ENCODE data around the gene RDH12. TPM values are rescaled to one million over a fixed set of nuclear protein-coding genes. Genes with fewer than 3 reads are reported as not detected.

Gene RDH12
- total RNA-seq, 1 donor from 2014 or later: not detected

DNA sequence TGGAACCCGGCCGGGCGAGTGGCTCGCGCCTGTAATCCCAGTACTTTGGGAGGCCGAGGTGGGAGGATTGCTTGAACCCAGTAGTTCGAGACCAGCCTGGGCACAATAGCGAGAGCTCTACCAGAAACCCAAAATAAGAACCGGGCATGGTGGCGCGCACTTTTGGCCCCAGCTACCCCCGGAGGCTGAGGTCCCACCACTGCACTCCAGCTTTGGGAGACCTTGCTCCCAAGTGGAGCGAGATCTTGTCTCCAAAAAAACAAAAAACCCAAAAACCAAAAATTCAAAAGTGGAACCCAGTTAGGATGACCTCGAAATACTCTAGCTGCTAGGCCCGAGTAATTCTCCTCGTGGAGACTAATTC, 26.5 kb upstream of the RDH12 start:
- Mint-ChIP-seq H3K27me3 (ENCODE audit: low read depth) (no peaks in the 10 kb centered on the region), H3K36me3 (ENCODE audit: low read depth) (peaks cover 3% of the 10 kb centered on the region), H3K4me3 (peak overlapping the region; percentile 95), H3K4me1 (peaks cover 26% of the 10 kb centered on the region), H3K9me3 (no peaks in the 10 kb centered on the region), H3K27ac (ENCODE audit: unreplicated experiment) (peak overlapping the region; percentile 96)
- DNase-seq (ENCODE audit: low read depth, low spot score): no peak
- TF ChIP-seq, protein P1, sequence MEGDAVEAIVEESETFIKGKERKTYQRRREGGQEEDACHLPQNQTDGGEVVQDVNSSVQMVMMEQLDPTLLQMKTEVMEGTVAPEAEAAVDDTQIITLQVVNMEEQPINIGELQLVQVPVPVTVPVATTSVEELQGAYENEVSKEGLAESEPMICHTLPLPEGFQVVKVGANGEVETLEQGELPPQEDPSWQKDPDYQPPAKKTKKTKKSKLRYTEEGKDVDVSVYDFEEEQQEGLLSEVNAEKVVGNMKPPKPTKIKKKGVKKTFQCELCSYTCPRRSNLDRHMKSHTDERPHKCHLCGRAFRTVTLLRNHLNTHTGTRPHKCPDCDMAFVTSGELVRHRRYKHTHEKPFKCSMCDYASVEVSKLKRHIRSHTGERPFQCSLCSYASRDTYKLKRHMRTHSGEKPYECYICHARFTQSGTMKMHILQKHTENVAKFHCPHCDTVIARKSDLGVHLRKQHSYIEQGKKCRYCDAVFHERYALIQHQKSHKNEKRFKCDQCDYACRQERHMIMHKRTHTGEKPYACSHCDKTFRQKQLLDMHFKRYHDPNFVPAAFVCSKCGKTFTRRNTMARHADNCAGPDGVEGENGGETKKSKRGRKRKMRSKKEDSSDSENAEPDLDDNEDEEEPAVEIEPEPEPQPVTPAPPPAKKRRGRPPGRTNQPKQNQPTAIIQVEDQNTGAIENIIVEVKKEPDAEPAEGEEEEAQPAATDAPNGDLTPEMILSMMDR (conservative IDR thresholded peaks at IDR 0.05): no peak

DNA sequence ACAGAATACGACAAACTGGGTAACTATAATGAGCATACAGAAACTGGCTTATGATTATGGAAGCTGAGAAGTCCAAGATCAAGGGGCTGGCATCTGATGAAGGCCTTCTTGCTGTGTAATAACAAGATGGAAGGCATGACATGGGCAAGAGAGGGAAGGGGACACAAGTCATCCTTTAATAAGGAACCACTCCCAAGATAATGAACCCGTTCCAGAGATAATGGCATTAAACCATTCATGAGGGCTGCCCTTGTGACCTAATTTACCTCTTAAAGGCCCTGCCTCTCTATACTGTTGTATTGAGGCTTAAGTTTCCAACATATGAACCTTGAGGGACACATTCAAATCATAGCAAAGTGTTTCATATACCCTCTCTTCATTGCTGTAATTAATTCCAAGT, 22.7 kb upstream of the RDH12 start:
- H3K27ac Mint-ChIP-seq (ENCODE audit: unreplicated experiment): no peak overlapping the region
- peaks cover 13% of the 10 kb centered on the region for H3K36me3 Mint-ChIP-seq (ENCODE audit: low read depth)
- peaks cover 9% of the 10 kb centered on the region for H3K4me1 Mint-ChIP-seq
- H3K9me3 Mint-ChIP-seq: no peaks in the 10 kb centered on the region
- no peak for DNase-seq (ENCODE audit: low read depth, low spot score)
- H3K4me3 Mint-ChIP-seq: no peak overlapping the region
- TF ChIP-seq, protein P1 (conservative IDR thresholded peaks at IDR 0.05): no peak
- no peaks in the 10 kb centered on the region for H3K27me3 Mint-ChIP-seq (ENCODE audit: low read depth)

DNA sequence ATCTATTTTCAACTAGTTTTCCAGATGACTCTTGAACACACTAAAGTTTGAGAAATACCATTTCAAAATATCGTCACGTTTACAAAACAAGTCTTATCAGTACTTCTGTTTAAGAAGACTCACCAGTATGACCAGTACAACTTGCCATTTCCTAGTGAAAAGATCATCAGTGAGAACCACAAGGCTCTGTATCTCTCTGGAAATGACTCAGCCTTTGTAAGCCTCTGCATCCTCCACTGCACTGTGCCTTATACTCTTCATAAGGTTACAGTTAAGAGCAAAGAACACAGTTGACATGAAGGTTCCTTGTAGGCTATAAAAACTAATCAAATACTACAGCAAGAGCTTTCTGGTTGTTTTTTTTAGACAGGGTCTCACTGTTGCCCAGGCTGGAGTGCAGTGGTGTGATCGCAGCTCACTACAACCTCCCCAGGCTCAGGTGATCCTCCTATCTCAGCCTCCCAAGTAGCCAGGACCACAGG, 21.5 kb upstream of the RDH12 start:
- Mint-ChIP-seq H3K4me3 (no peak overlapping the region), H3K4me1 (peaks cover 6% of the 10 kb centered on the region), H3K36me3 (ENCODE audit: low read depth) (peaks cover 19% of the 10 kb centered on the region), H3K9me3 (no peaks in the 10 kb centered on the region), H3K27ac (ENCODE audit: unreplicated experiment) (no peak overlapping the region), H3K27me3 (ENCODE audit: low read depth) (no peaks in the 10 kb centered on the region)
- DNase-seq (ENCODE audit: low read depth, low spot score): no peak
- TF ChIP-seq, protein P1 (conservative IDR thresholded peaks at IDR 0.05): no peak

DNA sequence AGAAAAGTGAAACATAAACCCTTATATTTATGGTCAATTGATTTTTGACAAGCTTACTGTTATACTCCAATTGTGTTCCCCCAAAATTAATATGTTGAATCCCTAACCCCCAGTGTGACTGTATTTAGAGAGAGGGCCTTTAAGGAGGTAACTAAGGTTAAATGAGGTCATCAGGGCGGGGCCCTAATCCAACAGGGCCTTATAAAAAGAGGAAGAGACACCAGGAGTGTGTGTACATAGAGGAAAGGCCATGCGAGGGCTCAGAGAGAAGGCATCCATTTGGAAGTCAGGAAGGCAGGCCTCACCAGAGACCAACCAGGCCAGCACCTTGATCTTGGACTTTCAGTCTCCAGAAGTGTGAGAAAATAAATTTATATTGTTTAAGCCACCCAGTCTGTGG, 20.7 kb upstream of the RDH12 start:
- Mint-ChIP-seq H3K27me3 (ENCODE audit: low read depth) (no peaks in the 10 kb centered on the region), H3K36me3 (ENCODE audit: low read depth) (peaks cover 22% of the 10 kb centered on the region), H3K27ac (ENCODE audit: unreplicated experiment) (peak overlapping the region; percentile 47), H3K9me3 (no peaks in the 10 kb centered on the region), H3K4me3 (no peak overlapping the region), H3K4me1 (no peaks in the 10 kb centered on the region)
- DNase-seq (ENCODE audit: low read depth, low spot score): no peak
- TF ChIP-seq, protein P1 (conservative IDR thresholded peaks at IDR 0.05): no peak

DNA sequence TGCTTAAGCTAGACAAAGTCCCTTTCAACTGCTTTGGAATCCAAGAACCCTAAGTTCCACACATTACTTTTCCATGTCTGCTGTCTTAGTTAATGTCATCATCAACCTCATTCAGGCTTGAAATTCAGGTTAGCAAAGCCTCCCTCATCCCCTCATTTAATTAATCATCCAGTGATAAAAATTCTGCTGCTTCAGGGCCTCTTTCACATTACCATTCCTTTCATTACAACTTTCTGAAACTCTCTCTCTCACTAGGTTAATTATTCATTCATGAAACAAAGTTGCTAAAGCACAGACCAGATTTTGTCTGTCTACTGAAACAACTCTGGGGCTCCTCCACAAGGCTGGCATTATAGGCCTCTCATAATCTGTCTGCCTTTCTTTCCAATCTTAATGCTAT, 17.8 kb upstream of the RDH12 start:
- no peak overlapping the region for H3K27ac Mint-ChIP-seq (ENCODE audit: unreplicated experiment)
- H3K27me3 Mint-ChIP-seq (ENCODE audit: low read depth): no peaks in the 10 kb centered on the region
- H3K9me3 Mint-ChIP-seq: no peaks in the 10 kb centered on the region
- no peak for DNase-seq (ENCODE audit: low read depth, low spot score)
- no peak overlapping the region for H3K4me3 Mint-ChIP-seq
- H3K36me3 Mint-ChIP-seq (ENCODE audit: low read depth): peaks cover 26% of the 10 kb centered on the region
- TF ChIP-seq, protein P1 (conservative IDR thresholded peaks at IDR 0.05): no peak
- H3K4me1 Mint-ChIP-seq: no peaks in the 10 kb centered on the region

DNA sequence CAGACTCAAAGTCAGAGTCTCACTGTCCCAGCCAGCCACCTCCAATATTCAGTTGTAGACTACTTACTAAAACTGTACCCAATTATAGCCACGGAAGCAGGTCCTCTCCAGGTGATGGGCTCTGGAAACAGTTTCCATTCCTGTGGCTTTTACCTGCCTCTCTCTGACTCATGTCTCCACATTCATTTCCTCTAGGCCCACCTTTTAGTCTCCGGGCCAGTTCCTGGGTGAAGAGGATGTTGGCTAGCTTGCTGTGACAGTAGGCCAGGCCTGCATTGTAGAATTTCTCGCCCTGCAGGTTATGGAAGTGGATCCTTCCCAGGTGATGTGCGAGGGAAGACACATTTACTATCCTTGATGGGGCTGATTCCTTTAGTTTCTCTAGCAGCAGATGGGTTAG, 11.7 kb upstream of the RDH12 start:
- no peak overlapping the region for H3K4me3 Mint-ChIP-seq
- DNase-seq (ENCODE audit: low read depth, low spot score): no peak
- H3K9me3 Mint-ChIP-seq: no peaks in the 10 kb centered on the region
- peaks cover 32% of the 10 kb centered on the region for H3K36me3 Mint-ChIP-seq (ENCODE audit: low read depth)
- TF ChIP-seq, protein P1 (conservative IDR thresholded peaks at IDR 0.05): no peak
- no peaks in the 10 kb centered on the region for H3K27me3 Mint-ChIP-seq (ENCODE audit: low read depth)
- H3K27ac Mint-ChIP-seq (ENCODE audit: unreplicated experiment): no peak overlapping the region
- peaks cover 26% of the 10 kb centered on the region for H3K4me1 Mint-ChIP-seq
